ENCODE measurements around the gene RIMS1. TPM values are rescaled to one million over a fixed set of nuclear protein-coding genes. Genes with fewer than 3 reads are reported as not detected.

Gene RIMS1
- total and polyA plus RNA-seq, 2 of the 13 experiments (the other 11 are each of a cell fraction or from before 2014, with no cell fraction given), result not detected

DNA sequence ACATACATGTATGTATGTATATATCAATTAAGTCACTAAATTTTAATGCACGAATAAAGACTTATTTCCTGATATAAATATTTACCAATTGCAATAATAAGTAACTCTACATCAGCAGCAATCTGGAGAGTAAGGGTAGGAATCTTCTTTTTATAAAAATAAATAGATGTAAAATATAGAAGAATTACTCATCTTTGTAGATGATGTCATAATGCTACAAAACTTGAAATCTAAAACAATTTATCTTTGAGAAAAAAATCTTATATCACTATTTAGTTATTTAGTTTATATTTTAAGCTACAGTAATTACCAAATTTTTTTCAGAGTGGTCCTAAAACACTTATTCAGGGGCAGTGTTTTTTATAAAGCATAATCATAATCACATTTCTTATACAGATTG lies 351.7 kb downstream of the RIMS1 start:
- DNase-seq (ENCODE audit: low spot score) (no peak), FAIRE-seq (no peak), ATAC-seq (no peak)
- no peaks in the 10 kb centered on the region for H3K4me1 ChIP-seq (ENCODE audit: insufficient read depth, low read length)
- 0% methylated on average over 1 of the region's 1 CpG for WGBS (ENCODE audit: low lambda C conversion rate)
- no peak overlapping the region for H3K9ac ChIP-seq (ENCODE audit: insufficient read depth, low read depth, low read length)
- no peak overlapping the region for H3K4me2 ChIP-seq (ENCODE audit: low read depth, low read length)
- H2AFZ ChIP-seq (ENCODE audit: low read length), result no peak overlapping the region
- BruUV-seq (replicated peaks), result no TSS peak
- ChIA-PET POLR2A (no interaction called here), CTCF (ENCODE audit: low intra/inter-chr PET ratio, low total read pairs) (no interaction called here)
- H3K9me3 ChIP-seq (ENCODE audit: low read length), result no peaks in the 10 kb centered on the region
- H3K27me3 ChIP-seq (ENCODE audit: control insufficient read depth in 1 of 2, insufficient read depth in 2 of 2, low read length in 2 of 2), result no peaks in the 10 kb centered on the region
- intact Hi-C loops (cut with micrococcal nuclease; ENCODE audit: unreplicated experiment) (no loop called here), in situ Hi-C loops (cut with HindIII; ENCODE audit: extremely low pct_ligation_motif_present, low pct_unique_long_range_greater_than_20kb) (no loop called here)
- no peaks in the 10 kb centered on the region for H4K20me1 ChIP-seq (ENCODE audit: insufficient read depth, low read length)
- no peaks in the 10 kb centered on the region for H3K79me2 ChIP-seq (ENCODE audit: insufficient read depth, low read length)
- H3K36me3 ChIP-seq (replicated peaks in 1 of 2; ENCODE audit: control insufficient read depth in 1 of 2, insufficient read depth in 2 of 2, low read length in 2 of 2), result no peaks in the 10 kb centered on the region
- TF ChIP-seq ATF7 (IDR thresholded peaks at IDR 0.05), result peak; percentile 61
- TF ChIP-seq ATF7 (CRISPR knock-in tag; IDR thresholded peaks at IDR 0.05), result no peak
- TF ChIP-seq ZNF460 (CRISPR knock-in tag; IDR thresholded peaks at IDR 0.05; ENCODE audit: borderline replicate concordance), result no peak
- H3K4me3 ChIP-seq (replicated peaks in 1 of 3; ENCODE audit: insufficient read depth in 1 of 3, low read depth in 2 of 3, low read length in 3 of 3), result no peak overlapping the region
- H3K27ac ChIP-seq (ENCODE audit: extremely low read length, insufficient read depth, low read length), result no peak overlapping the region

DNA sequence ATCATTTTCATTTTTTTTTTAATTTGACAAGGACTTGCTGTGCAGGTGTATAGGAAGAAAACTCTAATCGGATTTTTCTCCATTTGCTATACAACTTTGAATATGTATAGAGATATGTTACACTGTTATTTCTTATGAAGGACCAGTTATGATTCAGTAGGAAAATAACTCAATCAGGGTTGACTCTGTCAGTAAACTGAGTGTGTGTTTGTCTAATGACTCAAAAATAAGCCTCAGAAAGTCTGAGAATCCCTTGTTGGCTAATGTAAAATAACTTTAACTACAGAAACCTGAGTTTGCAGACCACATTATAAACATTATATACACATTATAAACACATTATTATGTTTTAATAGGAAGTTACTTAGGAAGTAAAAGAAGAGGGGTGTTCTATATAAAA lies 352.6 kb downstream of the RIMS1 start:
- no TSS peak for BruUV-seq (replicated peaks)

More for the DNA sequence above, 352.6 kb downstream of the RIMS1 start:
- ChIA-PET CTCF (ENCODE audit: low intra/inter-chr PET ratio, low total read pairs) (no interaction called here), POLR2A (no interaction called here)
- Histone ChIP-seq H4K20me1 (ENCODE audit: insufficient read depth, low read length) (no peaks in the 10 kb centered on the region), H3K9ac (ENCODE audit: insufficient read depth, low read depth, low read length) (no peak overlapping the region), H3K4me3 (replicated peaks in 1 of 3; ENCODE audit: insufficient read depth in 1 of 3, low read depth in 2 of 3, low read length in 3 of 3) (no peak overlapping the region), H3K9me3 (ENCODE audit: low read length) (no peaks in the 10 kb centered on the region), H2AFZ (ENCODE audit: low read length) (no peak overlapping the region), H3K27me3 (ENCODE audit: control insufficient read depth in 1 of 2, insufficient read depth in 2 of 2, low read length in 2 of 2) (no peaks in the 10 kb centered on the region), H3K36me3 (replicated peaks in 1 of 2; ENCODE audit: control insufficient read depth in 1 of 2, insufficient read depth in 2 of 2, low read length in 2 of 2) (no peaks in the 10 kb centered on the region), H3K79me2 (ENCODE audit: insufficient read depth, low read length) (no peaks in the 10 kb centered on the region), H3K4me1 (ENCODE audit: insufficient read depth, low read length) (no peaks in the 10 kb centered on the region), H3K4me2 (ENCODE audit: low read depth, low read length) (no peak overlapping the region), H3K27ac (ENCODE audit: extremely low read length, insufficient read depth, low read length) (no peak overlapping the region)
- FAIRE-seq (no peak), ATAC-seq (no peak), DNase-seq (ENCODE audit: low spot score) (no peak)
- TF ChIP-seq ZNF296 (CRISPR knock-in tag; conservative IDR thresholded peaks at IDR 0.05) (no peak), CHD4 (IDR thresholded peaks at IDR 0.05; ENCODE audit: borderline replicate concordance, low read length) (no peak), NCOA2 (CRISPR knock-in tag; IDR thresholded peaks at IDR 0.05) (no peak), ZMAT3 (CRISPR knock-in tag; conservative IDR thresholded peaks at IDR 0.05) (no peak), NR2F6 (IDR thresholded peaks at IDR 0.05) (no peak), NR2F6 (CRISPR knock-in tag; IDR thresholded peaks at IDR 0.05) (no peak), ELF4 (CRISPR knock-in tag; IDR thresholded peaks at IDR 0.05; ENCODE audit: borderline replicate concordance) (no peak), KMT2B (CRISPR knock-in tag; IDR thresholded peaks at IDR 0.05) (no peak), FIP1L1 (IDR thresholded peaks at IDR 0.05; ENCODE audit: borderline replicate concordance, insufficient read depth, low read depth, low read length) (no peak), SRSF4 (IDR thresholded peaks at IDR 0.05; ENCODE audit: low read depth, low read length, poor library complexity, severe bottlenecking) (no peak)
- TF ChIP-seq, protein P1, sequence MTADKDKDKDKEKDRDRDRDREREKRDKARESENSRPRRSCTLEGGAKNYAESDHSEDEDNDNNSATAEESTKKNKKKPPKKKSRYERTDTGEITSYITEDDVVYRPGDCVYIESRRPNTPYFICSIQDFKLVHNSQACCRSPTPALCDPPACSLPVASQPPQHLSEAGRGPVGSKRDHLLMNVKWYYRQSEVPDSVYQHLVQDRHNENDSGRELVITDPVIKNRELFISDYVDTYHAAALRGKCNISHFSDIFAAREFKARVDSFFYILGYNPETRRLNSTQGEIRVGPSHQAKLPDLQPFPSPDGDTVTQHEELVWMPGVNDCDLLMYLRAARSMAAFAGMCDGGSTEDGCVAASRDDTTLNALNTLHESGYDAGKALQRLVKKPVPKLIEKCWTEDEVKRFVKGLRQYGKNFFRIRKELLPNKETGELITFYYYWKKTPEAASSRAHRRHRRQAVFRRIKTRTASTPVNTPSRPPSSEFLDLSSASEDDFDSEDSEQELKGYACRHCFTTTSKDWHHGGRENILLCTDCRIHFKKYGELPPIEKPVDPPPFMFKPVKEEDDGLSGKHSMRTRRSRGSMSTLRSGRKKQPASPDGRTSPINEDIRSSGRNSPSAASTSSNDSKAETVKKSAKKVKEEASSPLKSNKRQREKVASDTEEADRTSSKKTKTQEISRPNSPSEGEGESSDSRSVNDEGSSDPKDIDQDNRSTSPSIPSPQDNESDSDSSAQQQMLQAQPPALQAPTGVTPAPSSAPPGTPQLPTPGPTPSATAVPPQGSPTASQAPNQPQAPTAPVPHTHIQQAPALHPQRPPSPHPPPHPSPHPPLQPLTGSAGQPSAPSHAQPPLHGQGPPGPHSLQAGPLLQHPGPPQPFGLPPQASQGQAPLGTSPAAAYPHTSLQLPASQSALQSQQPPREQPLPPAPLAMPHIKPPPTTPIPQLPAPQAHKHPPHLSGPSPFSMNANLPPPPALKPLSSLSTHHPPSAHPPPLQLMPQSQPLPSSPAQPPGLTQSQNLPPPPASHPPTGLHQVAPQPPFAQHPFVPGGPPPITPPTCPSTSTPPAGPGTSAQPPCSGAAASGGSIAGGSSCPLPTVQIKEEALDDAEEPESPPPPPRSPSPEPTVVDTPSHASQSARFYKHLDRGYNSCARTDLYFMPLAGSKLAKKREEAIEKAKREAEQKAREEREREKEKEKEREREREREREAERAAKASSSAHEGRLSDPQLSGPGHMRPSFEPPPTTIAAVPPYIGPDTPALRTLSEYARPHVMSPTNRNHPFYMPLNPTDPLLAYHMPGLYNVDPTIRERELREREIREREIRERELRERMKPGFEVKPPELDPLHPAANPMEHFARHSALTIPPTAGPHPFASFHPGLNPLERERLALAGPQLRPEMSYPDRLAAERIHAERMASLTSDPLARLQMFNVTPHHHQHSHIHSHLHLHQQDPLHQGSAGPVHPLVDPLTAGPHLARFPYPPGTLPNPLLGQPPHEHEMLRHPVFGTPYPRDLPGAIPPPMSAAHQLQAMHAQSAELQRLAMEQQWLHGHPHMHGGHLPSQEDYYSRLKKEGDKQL (CRISPR knock-in tag; IDR thresholded peaks at IDR 0.05; ENCODE audit: low read depth), result no peak
- WGBS (ENCODE audit: low lambda C conversion rate), result 0% methylated on average over 1 of the region's 1 CpG
- intact Hi-C loops (cut with micrococcal nuclease; ENCODE audit: unreplicated experiment) (no loop called here), in situ Hi-C loops (cut with HindIII; ENCODE audit: extremely low pct_ligation_motif_present, low pct_unique_long_range_greater_than_20kb) (no loop called here)

Data from HepG2 (cell line).